Measurements from ENCODE around the gene MRPS10. TPM values are rescaled to one million over a fixed set of nuclear protein-coding genes. Genes with fewer than 3 reads are reported as not detected.
A peak's percentile ranks its signal among the peaks of the same experiment; 100 is the strongest.

Gene MRPS10
- total RNA-seq, 1 donor from 2014 or later, result 62.3 TPM

DNA sequence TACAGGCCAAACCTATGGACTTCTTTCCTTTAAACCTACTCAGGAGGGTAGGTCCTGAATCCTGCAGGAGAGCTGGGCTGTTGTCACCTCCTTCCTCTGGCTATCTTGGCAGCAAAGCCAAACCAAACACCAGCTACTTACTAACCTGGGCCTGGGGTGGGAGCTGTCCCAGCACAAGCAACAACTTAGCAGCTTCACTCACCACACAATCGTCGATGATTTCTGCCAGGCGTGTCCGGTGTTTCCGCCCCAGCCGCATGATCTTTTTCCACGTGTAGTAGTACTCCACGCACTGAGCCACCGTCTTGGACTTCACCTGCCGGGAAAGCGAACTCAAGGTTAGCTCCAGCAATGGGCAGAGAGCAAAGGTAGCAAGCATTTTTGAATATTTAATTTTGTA is 25.4 kb upstream of the MRPS10 start:
- intact Hi-C loops (cut with DNase I), result no loop called here
- ATAC-seq, result no peak

DNA sequence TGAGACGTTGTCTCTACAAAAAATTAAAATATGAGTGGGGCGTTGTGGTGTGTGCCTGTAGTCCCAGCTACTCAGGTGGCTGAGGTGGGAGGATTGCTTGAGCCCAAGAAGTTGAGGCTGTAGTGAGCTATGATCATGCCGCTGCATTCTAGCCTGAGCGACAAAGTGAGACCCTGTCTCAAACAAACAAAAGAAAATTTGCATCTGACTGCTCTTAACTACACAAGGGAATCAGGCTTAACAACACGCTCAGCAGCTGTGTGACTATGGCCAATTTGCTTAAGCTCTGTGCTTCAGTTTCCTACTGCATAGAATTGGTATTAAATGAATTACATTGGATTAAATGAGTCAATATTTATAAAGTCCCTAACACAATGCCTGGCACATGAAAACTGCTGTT is 24.3 kb upstream of the MRPS10 start:
- intact Hi-C loops (cut with DNase I), result no loop called here
- no peak for ATAC-seq
- no peak for DNase-seq (ENCODE audit: missing footprints)

More for the DNA sequence above, 25.4 kb upstream of the MRPS10 start:
- no peak for DNase-seq (ENCODE audit: missing footprints)

DNA sequence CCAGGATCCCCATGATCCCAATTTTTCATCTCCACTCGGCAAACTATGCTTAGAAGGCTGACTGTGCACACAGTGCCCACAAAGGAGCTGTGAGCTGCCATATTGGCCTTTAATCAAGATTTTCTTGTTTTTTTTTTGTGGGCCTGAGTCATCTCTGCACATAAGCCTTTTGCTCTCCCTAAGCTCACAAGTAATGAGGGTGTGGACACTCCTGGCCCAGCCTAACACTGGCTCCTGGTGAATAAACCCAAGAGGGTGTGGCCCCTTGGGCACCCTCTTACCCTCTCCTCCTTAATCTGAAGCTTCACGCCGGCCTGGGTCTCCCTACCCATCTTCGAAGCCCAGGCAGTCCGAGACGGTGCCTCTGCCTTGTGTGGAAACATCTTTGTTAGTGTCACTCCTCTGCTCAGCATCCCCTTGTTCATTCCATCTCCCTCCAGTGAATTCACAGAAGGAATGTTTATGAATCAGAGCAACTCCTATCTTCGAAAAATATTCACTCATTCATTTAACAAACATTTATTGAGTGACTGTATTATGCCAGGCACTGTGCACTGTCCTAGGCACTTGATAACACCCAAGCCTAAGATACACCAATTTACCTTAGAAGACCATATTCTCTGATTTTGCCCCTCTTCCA is 22.2 kb upstream of the MRPS10 start:
- ATAC-seq (peak; percentile 18), DNase-seq (ENCODE audit: missing footprints) (no peak)
- intact Hi-C loops (cut with DNase I), result no loop called here

- ATAC-seq, result peak; percentile 44
Measured at GRCh38 chr6:42239333-42239732, 21.7 kb upstream of the MRPS10 start.

GRCh38 chr6:42237857-42238256 is 20.2 kb upstream of the MRPS10 start:
- intact Hi-C loops (cut with DNase I), result no loop called here
- DNase-seq (ENCODE audit: missing footprints) (no peak), ATAC-seq (no peak)

More at GRCh38 chr6:42239333-42239732, 21.7 kb upstream of the MRPS10 start:
- DNase-seq (ENCODE audit: missing footprints), result no peak
- intact Hi-C loops (cut with DNase I), result no loop called here

- DNase-seq (ENCODE audit: missing footprints) (no peak), ATAC-seq (peak; percentile 47)
- intact Hi-C loops (cut with DNase I), result no loop called here
Measured at GRCh38 chr6:42236682-42237473, 19.2 kb upstream of the MRPS10 start.

GRCh38 chr6:42236030-42236429 is 18.4 kb upstream of the MRPS10 start:
- DNase-seq (ENCODE audit: missing footprints), result no peak
- intact Hi-C loops (cut with DNase I), result no loop called here
- no peak for ATAC-seq

DNA sequence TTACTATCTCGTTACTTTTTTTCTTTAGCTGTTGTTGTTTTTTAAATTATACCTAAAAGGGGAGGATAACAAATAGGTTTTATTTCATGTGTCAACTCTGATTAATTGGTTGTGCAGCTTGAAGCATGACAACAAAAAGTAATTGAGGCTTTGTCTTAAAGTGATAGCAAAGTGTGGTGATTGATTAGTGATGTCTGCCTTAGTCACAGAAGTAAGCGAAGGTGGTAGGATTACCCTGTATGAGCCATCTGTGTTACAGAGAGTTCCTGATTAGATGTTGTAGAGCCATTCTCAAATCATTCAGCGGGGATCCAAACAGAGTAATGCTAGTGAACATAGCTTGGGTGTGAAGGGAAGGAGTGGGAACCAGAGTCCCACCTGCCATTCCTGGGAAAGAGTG is 14.4 kb upstream of the MRPS10 start:
- intact Hi-C loops (cut with DNase I), result no loop called here
- DNase-seq (ENCODE audit: missing footprints) (no peak), ATAC-seq (no peak)

GRCh38 chr6:42230345-42231321 is 13.0 kb upstream of the MRPS10 start:
- intact Hi-C loops (cut with DNase I), result no loop called here
- DNase-seq (ENCODE audit: missing footprints) (no peak), ATAC-seq (no peak)

GRCh38 chr6:42229506-42230119 is 12.0 kb upstream of the MRPS10 start:
- intact Hi-C loops (cut with DNase I), result no loop called here
- ATAC-seq, result no peak
- DNase-seq (ENCODE audit: missing footprints), result no peak

- intact Hi-C loops (cut with DNase I), result no loop called here
- ATAC-seq (no peak), DNase-seq (ENCODE audit: missing footprints) (no peak)
Measured at GRCh38 chr6:42228305-42228704, 10.6 kb upstream of the MRPS10 start.

DNA sequence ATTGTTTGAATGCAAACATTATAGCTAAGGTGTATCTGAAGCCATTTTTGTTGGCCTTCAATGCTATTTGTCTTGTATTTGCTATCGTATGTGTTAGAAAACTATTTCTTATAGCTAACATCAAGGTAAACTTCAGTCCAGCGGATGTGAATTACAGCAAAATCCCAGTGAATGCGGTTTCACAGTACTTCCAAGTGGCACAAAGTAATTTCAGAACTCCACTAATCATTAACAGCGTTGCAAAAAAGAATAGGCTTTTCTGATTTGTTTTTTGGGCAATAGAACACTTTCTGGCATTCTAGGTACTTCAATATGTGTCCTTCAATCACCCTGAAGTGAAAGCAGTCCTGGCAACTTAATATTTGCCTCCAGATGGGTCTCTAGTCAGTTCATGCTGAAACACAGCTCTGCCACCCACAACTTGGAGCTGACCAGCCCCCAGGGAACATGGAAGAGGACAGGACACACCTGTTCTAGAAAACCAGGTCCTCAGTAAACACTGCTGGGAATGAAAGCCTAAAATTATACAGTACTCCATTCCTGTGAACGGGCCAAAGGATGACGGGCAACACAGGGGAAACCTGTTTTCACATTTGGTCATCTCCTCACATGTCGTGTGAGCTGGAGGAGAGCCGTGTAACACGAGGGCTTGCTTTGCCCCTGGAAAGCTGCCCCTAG is 9.7 kb upstream of the MRPS10 start:
- ATAC-seq, result no peak
- intact Hi-C loops (cut with DNase I), result no loop called here
- DNase-seq (ENCODE audit: missing footprints), result no peak

- ATAC-seq (no peak), DNase-seq (ENCODE audit: missing footprints) (no peak)
- intact Hi-C loops (cut with DNase I), result no loop called here
Measured at GRCh38 chr6:42226645-42227143, 9.0 kb upstream of the MRPS10 start.

DNA sequence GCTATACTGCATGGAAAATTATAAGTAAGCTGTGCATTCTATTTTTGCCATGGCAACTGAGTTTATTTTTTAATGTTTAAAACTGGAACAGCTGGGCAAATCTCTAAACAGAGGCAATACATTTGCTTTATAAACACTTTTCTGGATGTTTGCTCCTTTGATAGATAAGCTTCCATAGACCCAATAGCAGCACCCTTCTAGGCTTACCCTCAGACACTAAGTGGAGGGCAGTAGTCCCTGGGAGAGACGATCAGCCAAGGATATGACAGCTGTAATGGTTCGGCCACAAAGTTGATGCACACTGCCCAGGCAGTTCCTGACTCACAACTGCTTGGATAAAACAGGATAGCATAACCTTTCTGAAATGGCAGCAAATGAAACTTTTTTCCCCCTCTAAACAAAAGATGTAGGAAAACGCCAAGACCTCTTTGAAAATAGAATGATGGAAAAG is 8.5 kb upstream of the MRPS10 start:
- intact Hi-C loops (cut with DNase I), result no loop called here
- DNase-seq (ENCODE audit: missing footprints) (no peak), ATAC-seq (no peak)

GRCh38 chr6:42225419-42225818 is 7.8 kb upstream of the MRPS10 start:
- intact Hi-C loops (cut with DNase I), result no loop called here
- DNase-seq (ENCODE audit: missing footprints), result no peak
- no peak for ATAC-seq

- intact Hi-C loops (cut with DNase I), result no loop called here
- ATAC-seq (no peak), DNase-seq (ENCODE audit: missing footprints) (no peak)
Measured at GRCh38 chr6:42225029-42225339, 7.3 kb upstream of the MRPS10 start.

- DNase-seq (ENCODE audit: missing footprints) (no peak), ATAC-seq (no peak)
- intact Hi-C loops (cut with DNase I), result no loop called here
Measured at GRCh38 chr6:42224222-42225028, 6.8 kb upstream of the MRPS10 start.

- intact Hi-C loops (cut with DNase I), result no loop called here
- DNase-seq (ENCODE audit: missing footprints) (no peak), ATAC-seq (no peak)
Measured at GRCh38 chr6:42222448-42222847, 4.8 kb upstream of the MRPS10 start.

Data from Right ventricle myocardium inferior (tissue), 1 donor.